ENCODE results near the gene SPAG16.

DNA sequence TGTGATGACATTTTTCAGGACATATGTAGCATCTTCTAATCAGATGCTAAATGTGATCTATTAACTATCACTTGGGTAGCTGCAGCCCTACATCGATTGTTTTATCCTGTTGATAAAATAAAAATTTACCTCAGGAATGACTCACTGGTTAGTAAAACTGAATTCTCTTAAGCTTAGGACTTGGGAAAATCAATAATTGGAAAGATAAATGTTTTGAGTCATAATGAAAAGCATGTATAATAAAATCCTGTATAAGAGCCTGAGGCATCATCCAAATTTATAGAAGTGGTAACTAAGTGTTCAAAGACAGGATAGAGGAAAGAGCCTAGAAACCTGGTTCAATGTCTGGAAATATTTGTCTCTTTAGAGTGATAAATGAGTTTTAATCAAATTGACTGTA lies 958.5 kb downstream of the SPAG16 start:
- no peak for TF ChIP-seq CTCF (IDR thresholded peaks at IDR 0.05)
- TF ChIP-seq POLR2A (IDR thresholded peaks at IDR 0.05): no peak
- TF ChIP-seq POLR2AphosphoS5 (IDR thresholded peaks at IDR 0.05): no peak
- no peak for TF ChIP-seq EP300 (IDR thresholded peaks at IDR 0.05; ENCODE audit: low read depth)

Measured in transverse colon (tissue), 4 donors.